Panc1 (cell line): Measurements from ENCODE around the gene LAMB4. TPM values are rescaled to one million over a fixed set of nuclear protein-coding genes. Genes with fewer than 3 reads are reported as not detected.

ENCODE experiments used
- ATAC-seq: fragments of 200-7000 bp; cut with Tn5 transposase; 2 replicates; pipeline ENCODE4 v1.9.1; 2020; ENCODE audit warnings: mild to moderate bottlenecking, moderate library complexity
- BruUV-seq: library from RNA; stranded (reverse); fragments of 400-500 nt; replicated peaks from 2 replicates; lab custom pipeline; 2021; lab: Mats Ljungman, UMichigan
- CTCF ChIA-PET: fragments of 300-600 bp; sonication (Branson Sonifier 250); formaldehyde crosslinking; loops from one replicate; lab custom pipeline; 2022; ENCODE audit warnings: antibody characterized with exemption; lab: Charles Lee
- POLR2A ChIA-PET: fragments of 300-600 bp; sonication (Branson Sonifier 250); formaldehyde crosslinking; loops from one replicate; lab custom pipeline; 2022; ENCODE audit warnings: antibody characterized with exemption; lab: Charles Lee
- DNase-seq: peaks from one replicate; pipeline ENCODE4 v3.0.0-alpha.2; 2010; ENCODE audit warnings: low read depth, low spot score
- H3K27ac ChIP-seq: 2 replicates; pipeline ENCODE4 v1.5.1; 2011; ENCODE audit warnings: mild to moderate bottlenecking, low read length, inconsistent platforms
- H3K27me3 ChIP-seq: fragments of 200-500 bp; sonication (Bioruptor generic); 2 replicates; pipeline ENCODE4 v1.6.0; 2014; ENCODE audit warnings: low read length, inconsistent platforms; ENCODE audit not compliant: control insufficient read depth, insufficient read depth
- H3K36me3 ChIP-seq: fragments of 200-500 bp; sonication (Bioruptor generic); 2 replicates; pipeline ENCODE4 v1.5.1; 2014; ENCODE audit warnings: inconsistent platforms, mild to moderate bottlenecking, low read length, moderate library complexity; ENCODE audit not compliant: control insufficient read depth, insufficient read depth
- H3K4me1 ChIP-seq: 2 replicates; pipeline ENCODE4 v1.5.1; 2011; ENCODE audit warnings: inconsistent platforms, mild to moderate bottlenecking, low read length, moderate library complexity; ENCODE audit not compliant: control insufficient read depth, insufficient read depth
- H3K4me3 ChIP-seq, 2 experiments: 2 replicates each; pipeline ENCODE4 v1.5.1; 2011 to 2012; ENCODE audit warnings: low read depth in 2 of 2, low read length in 2 of 2, mild to moderate bottlenecking in 2 of 2, inconsistent platforms in 1 of 2, moderate library complexity in 1 of 2
- H3K9me3 ChIP-seq: fragments of 200-500 bp; sonication (Bioruptor generic); 2 replicates; pipeline ENCODE4 v1.5.1; 2014; ENCODE audit warnings: low read depth, mild to moderate bottlenecking, inconsistent platforms, low read length, moderate library complexity; ENCODE audit not compliant: control insufficient read depth, insufficient read depth
- POLR2AphosphoS5 ChIP-seq: IDR thresholded peaks from 2 replicates; pipeline ENCODE4 v1.6.1; 2012; ENCODE audit warnings: mild to moderate bottlenecking, low read depth, low read length, moderate library complexity
- SIN3A ChIP-seq: IDR thresholded peaks from 2 replicates; pipeline ENCODE4 v1.6.1; 2012; ENCODE audit warnings: low read depth, mild to moderate bottlenecking, low read length, moderate library complexity, borderline replicate concordance; ENCODE audit not compliant: insufficient read depth
- TCF7L2 ChIP-seq: IDR thresholded peaks from 2 replicates; pipeline ENCODE4 v1.6.1; 2011; ENCODE audit warnings: mild to moderate bottlenecking, low read depth, low read length, inconsistent platforms
- in situ Hi-C: cut with HindIII; loops from 2 replicates; pipeline ENCODE4 v1.10.0; 2016; ENCODE audit warnings: low sequenced_read_pairs, low pct_unique_long_range_greater_than_20kb
- intact Hi-C: fragments of 100-400 bp; cut with micrococcal nuclease; formaldehyde crosslinking; loops from one replicate; pipeline ENCODE4 v1.10.0; 2022; ENCODE audit not compliant: unreplicated experiment
- total RNA-seq: library from RNA; stranded (reverse); gene quantifications from one replicate; pipeline ENCODE4 v1.2.1, GENCODE V29; 2021; ENCODE audit not compliant: unreplicated experiment
- TF ChIP-seq, protein P1 (sequence below), 2 experiments: IDR thresholded peaks; 2 replicates each; pipeline ENCODE4 v1.6.1; 2011 to 2012; ENCODE audit warnings: low read depth in 2 of 2, control low read depth in 1 of 2, low read length in 1 of 2, mild to moderate bottlenecking in 1 of 2, moderate library complexity in 1 of 2; ENCODE audit not compliant: insufficient read depth in 1 of 2
- TF ChIP-seq, protein P2 (sequence below): fragments of 450-650 bp; IDR thresholded peaks from 2 replicates; pipeline ENCODE4 v1.5.1; 2017; ENCODE audit warnings: mild to moderate bottlenecking

Gene LAMB4
- total RNA-seq, 1 experiment from 2014 or later, result not detected

- ATAC-seq (no peak), DNase-seq (no peak)
- Histone ChIP-seq H3K4me1 (no peaks in the 10 kb centered on the region), H3K9me3 (no peaks in the 10 kb centered on the region), H3K27me3 (no peaks in the 10 kb centered on the region), H3K27ac (no peak overlapping the region), H3K4me3 (no peak overlapping the region), H3K36me3 (no peaks in the 10 kb centered on the region)
- ChIA-PET POLR2A (no interaction called here), CTCF (no interaction called here)
- TF ChIP-seq TCF7L2, result no peak
- TF ChIP-seq, protein P1, sequence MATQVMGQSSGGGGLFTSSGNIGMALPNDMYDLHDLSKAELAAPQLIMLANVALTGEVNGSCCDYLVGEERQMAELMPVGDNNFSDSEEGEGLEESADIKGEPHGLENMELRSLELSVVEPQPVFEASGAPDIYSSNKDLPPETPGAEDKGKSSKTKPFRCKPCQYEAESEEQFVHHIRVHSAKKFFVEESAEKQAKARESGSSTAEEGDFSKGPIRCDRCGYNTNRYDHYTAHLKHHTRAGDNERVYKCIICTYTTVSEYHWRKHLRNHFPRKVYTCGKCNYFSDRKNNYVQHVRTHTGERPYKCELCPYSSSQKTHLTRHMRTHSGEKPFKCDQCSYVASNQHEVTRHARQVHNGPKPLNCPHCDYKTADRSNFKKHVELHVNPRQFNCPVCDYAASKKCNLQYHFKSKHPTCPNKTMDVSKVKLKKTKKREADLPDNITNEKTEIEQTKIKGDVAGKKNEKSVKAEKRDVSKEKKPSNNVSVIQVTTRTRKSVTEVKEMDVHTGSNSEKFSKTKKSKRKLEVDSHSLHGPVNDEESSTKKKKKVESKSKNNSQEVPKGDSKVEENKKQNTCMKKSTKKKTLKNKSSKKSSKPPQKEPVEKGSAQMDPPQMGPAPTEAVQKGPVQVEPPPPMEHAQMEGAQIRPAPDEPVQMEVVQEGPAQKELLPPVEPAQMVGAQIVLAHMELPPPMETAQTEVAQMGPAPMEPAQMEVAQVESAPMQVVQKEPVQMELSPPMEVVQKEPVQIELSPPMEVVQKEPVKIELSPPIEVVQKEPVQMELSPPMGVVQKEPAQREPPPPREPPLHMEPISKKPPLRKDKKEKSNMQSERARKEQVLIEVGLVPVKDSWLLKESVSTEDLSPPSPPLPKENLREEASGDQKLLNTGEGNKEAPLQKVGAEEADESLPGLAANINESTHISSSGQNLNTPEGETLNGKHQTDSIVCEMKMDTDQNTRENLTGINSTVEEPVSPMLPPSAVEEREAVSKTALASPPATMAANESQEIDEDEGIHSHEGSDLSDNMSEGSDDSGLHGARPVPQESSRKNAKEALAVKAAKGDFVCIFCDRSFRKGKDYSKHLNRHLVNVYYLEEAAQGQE (IDR thresholded peaks at IDR 0.05; ENCODE audit: insufficient read depth in 1 of 2, low read depth in 2 of 2, low read length in 1 of 2), result no peak
- TF ChIP-seq POLR2AphosphoS5, result no peak
- TF ChIP-seq, protein P2, sequence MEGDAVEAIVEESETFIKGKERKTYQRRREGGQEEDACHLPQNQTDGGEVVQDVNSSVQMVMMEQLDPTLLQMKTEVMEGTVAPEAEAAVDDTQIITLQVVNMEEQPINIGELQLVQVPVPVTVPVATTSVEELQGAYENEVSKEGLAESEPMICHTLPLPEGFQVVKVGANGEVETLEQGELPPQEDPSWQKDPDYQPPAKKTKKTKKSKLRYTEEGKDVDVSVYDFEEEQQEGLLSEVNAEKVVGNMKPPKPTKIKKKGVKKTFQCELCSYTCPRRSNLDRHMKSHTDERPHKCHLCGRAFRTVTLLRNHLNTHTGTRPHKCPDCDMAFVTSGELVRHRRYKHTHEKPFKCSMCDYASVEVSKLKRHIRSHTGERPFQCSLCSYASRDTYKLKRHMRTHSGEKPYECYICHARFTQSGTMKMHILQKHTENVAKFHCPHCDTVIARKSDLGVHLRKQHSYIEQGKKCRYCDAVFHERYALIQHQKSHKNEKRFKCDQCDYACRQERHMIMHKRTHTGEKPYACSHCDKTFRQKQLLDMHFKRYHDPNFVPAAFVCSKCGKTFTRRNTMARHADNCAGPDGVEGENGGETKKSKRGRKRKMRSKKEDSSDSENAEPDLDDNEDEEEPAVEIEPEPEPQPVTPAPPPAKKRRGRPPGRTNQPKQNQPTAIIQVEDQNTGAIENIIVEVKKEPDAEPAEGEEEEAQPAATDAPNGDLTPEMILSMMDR, result no peak
- no peak for TF ChIP-seq SIN3A
- BruUV-seq, result no TSS peak
- intact Hi-C loops, result no loop called here
- in situ Hi-C loops, result no loop called here
Measured at GRCh38 chr7:108076156-108076555, 54.0 kb downstream of the LAMB4 start.

- H3K4me3 ChIP-seq, result no peak overlapping the region
- ATAC-seq (no peak), DNase-seq (no peak)
- BruUV-seq, result no TSS peak
- no peaks in the 10 kb centered on the region for H3K9me3 ChIP-seq
- CTCF ChIA-PET, result interaction anchor here (0.6 kb wide), 1 partner anchor 1173 kb away, joined by 3 read pairs; no protein-coding TSS in a partner anchor
- TF ChIP-seq POLR2AphosphoS5 (no peak), SIN3A (no peak), TCF7L2 (no peak)
- TF ChIP-seq, protein P1 (IDR thresholded peaks at IDR 0.05; ENCODE audit: insufficient read depth in 1 of 2, low read depth in 2 of 2, low read length in 1 of 2), result no peak
- TF ChIP-seq, protein P2, result no peak
- H3K27ac ChIP-seq, result no peak overlapping the region
- no peaks in the 10 kb centered on the region for H3K36me3 ChIP-seq
- no peaks in the 10 kb centered on the region for H3K4me1 ChIP-seq
- intact Hi-C loops, result no loop called here
- in situ Hi-C loops, result no loop called here
- H3K27me3 ChIP-seq, result no peaks in the 10 kb centered on the region
- POLR2A ChIA-PET, result no interaction called here
Measured at GRCh38 chr7:108073305-108074070, 56.7 kb downstream of the LAMB4 start.
